HCT116 (cell line): ENCODE results near the gene SNTG2. TPM values are rescaled to one million over a fixed set of nuclear protein-coding genes. Genes with fewer than 3 reads are reported as not detected.

Experiments used
- ATAC-seq: fragments of 200-7000 bp; cut with Tn5 transposase; 2 replicates; pipeline ENCODE4 v1.9.1; 2020; ENCODE audit warnings: mild to moderate bottlenecking, moderate library complexity
- BruUV-seq: library from RNA; stranded (reverse); fragments of 400-500 nt; replicated peaks from 2 replicates; lab custom pipeline; 2021; lab: Mats Ljungman, UMichigan
- CTCF ChIA-PET: fragments of 300-600 bp; sonication (Branson Sonifier 250); formaldehyde crosslinking; loops from one replicate; lab custom pipeline; 2021; ENCODE audit warnings: antibody characterized with exemption; lab: Charles Lee
- POLR2A ChIA-PET: fragments of 300-600, 350-600 bp; sonication (Branson Sonifier 250); formaldehyde crosslinking; loops from one replicate; lab custom pipeline; 2021; ENCODE audit warnings: antibody characterized with exemption; lab: Charles Lee
- RAD21 ChIA-PET, 2 experiments: fragments of 300-600 bp; sonication (Branson Sonifier 250); formaldehyde crosslinking; loops; one replicate each; lab custom pipeline; 2023; ENCODE audit warnings: low total read pairs in 2 of 2; ENCODE audit not compliant: uncharacterized antibody in 2 of 2, unreplicated experiment in 2 of 2, low non-redundant PET in 1 of 2; lab: Charles Lee
- DNase-seq: peaks from one replicate; pipeline ENCODE4 v3.0.0-alpha.2; 2010; ENCODE audit warnings: low read depth, low spot score
- H2AFZ ChIP-seq: fragments of 200-600 bp; shearing (Covaris generic), sonication (generic); 2 replicates; pipeline ENCODE4 v1.6.1; 2017; ENCODE audit warnings: low read depth, mixed run types, mixed read lengths, antibody characterized with exemption, low read length; ENCODE audit not compliant: poor library complexity, severe bottlenecking
- H3K27ac ChIP-seq: 2 replicates; pipeline ENCODE4 v1.5.1; 2012; ENCODE audit warnings: low read depth, low read length
- H3K27me3 ChIP-seq: fragments of 200-600 bp; sonication (generic); 2 replicates; pipeline ENCODE4 v1.6.1; 2016; ENCODE audit warnings: mixed run types, low read length, mixed read lengths; ENCODE audit not compliant: insufficient read depth
- H3K36me3 ChIP-seq, 2 experiments: fragments of 200-500 bp in 1 of 2; fragments of 200-600 bp in 1 of 2; sonication (Bioruptor generic) in 1 of 2; sonication (generic) in 1 of 2; 2 replicates each; pipeline versions ENCODE4 v1.5.1 to v1.6.1; 2014 to 2016; ENCODE audit warnings: low read length in 2 of 2, inconsistent platforms in 1 of 2, mixed read lengths in 1 of 2, mixed run types in 1 of 2; ENCODE audit not compliant: insufficient read depth in 2 of 2, control insufficient read depth in 1 of 2
- H3K4me1 ChIP-seq, 2 experiments: fragments of 200-600 bp in 1 of 2; sonication (generic) in 1 of 2; 2 replicates each; pipeline versions ENCODE4 v1.5.1 to v1.6.1; 2012 to 2017; ENCODE audit warnings: low read length in 2 of 2, inconsistent platforms in 1 of 2, mild to moderate bottlenecking in 1 of 2, mixed read lengths in 1 of 2, mixed run types in 1 of 2, moderate library complexity in 1 of 2; ENCODE audit not compliant: insufficient read depth in 2 of 2, control insufficient read depth in 1 of 2
- H3K4me2 ChIP-seq: fragments of 200-600 bp; sonication (generic); 2 replicates; pipeline ENCODE4 v1.6.1; 2017; ENCODE audit warnings: mixed run types, low read length, mixed read lengths
- H3K4me3 ChIP-seq, 2 experiments: fragments of 200-600 bp in 1 of 2; sonication (generic) in 1 of 2; replicated peaks in 1 of 2; 2 replicates each; pipeline ENCODE4 v1.5.1; 2011 to 2016; ENCODE audit warnings: low read length in 2 of 2, control low read depth in 1 of 2, low read depth in 1 of 2, mild to moderate bottlenecking in 1 of 2, mixed read lengths in 1 of 2, mixed run types in 1 of 2
- H3K79me2 ChIP-seq: fragments of 200-600 bp; sonication (generic); 2 replicates; pipeline ENCODE4 v1.6.1; 2017; ENCODE audit warnings: mild to moderate bottlenecking, mixed run types, low read length, moderate library complexity, mixed read lengths; ENCODE audit not compliant: insufficient read depth
- H3K9ac ChIP-seq: fragments of 200-600 bp; sonication (generic); 2 replicates; pipeline ENCODE4 v1.6.1; 2016; ENCODE audit warnings: low read length, mixed read lengths
- H3K9me2 ChIP-seq: fragments of 200-600 bp; sonication (generic), shearing (Covaris generic); 2 replicates; pipeline ENCODE4 v1.6.1; 2017; ENCODE audit warnings: mixed run types, mild to moderate bottlenecking, moderate library complexity; ENCODE audit not compliant: insufficient read depth
- H3K9me3 ChIP-seq, 2 experiments: fragments of 200-500 bp in 1 of 2; fragments of 200-600 bp in 1 of 2; sonication (Bioruptor generic) in 1 of 2; sonication (generic) in 1 of 2; 2 replicates each; pipeline ENCODE4 v1.6.1; 2014 to 2017; ENCODE audit warnings: low read length in 2 of 2, mixed read lengths in 2 of 2, inconsistent platforms in 1 of 2, low read depth in 1 of 2, mild to moderate bottlenecking in 1 of 2, mixed run types in 1 of 2, moderate library complexity in 1 of 2; ENCODE audit not compliant: control insufficient read depth in 1 of 2, insufficient read depth in 1 of 2
- H4K20me1 ChIP-seq: fragments of 200-600 bp; sonication (generic), shearing (Covaris generic); 2 replicates; pipeline ENCODE4 v1.6.1; 2017; ENCODE audit warnings: mixed run types, mild to moderate bottlenecking, moderate library complexity; ENCODE audit not compliant: insufficient read depth
- ATF3 ChIP-seq: IDR thresholded peaks from 2 replicates; pipeline ENCODE4 v1.6.1; 2012
- CBX3 ChIP-seq: IDR thresholded peaks from 2 replicates; pipeline ENCODE4 v1.6.1; 2012; ENCODE audit warnings: low read depth
- CEBPB ChIP-seq: IDR thresholded peaks from 2 replicates; pipeline ENCODE4 v1.6.1; 2012; ENCODE audit warnings: low read depth
- CTCF ChIP-seq, 3 experiments: fragments of 200-600 bp in 1 of 3; sonication (generic) in 1 of 3; IDR thresholded peaks in 2 of 3; conservative IDR thresholded peaks in 1 of 3; 2 replicates each; pipeline ENCODE4 v1.5.1; 2012 to 2017; ENCODE audit warnings: low read depth in 2 of 3, low read length in 2 of 3, antibody characterized with exemption in 1 of 3, borderline replicate concordance in 1 of 3, control low read depth in 1 of 3, mild to moderate bottlenecking in 1 of 3, mixed read lengths in 1 of 3, mixed run types in 1 of 3, moderate library complexity in 1 of 3; ENCODE audit not compliant: insufficient read depth in 1 of 3
- EGR1 ChIP-seq: IDR thresholded peaks from 2 replicates; pipeline ENCODE4 v1.6.1; 2012; ENCODE audit warnings: low read depth
- EZH2 ChIP-seq: fragments of 200-600 bp; sonication (generic); IDR thresholded peaks from 2 replicates; pipeline ENCODE4 v1.6.1; 2017; ENCODE audit warnings: antibody characterized with exemption, mixed run types
- JUND ChIP-seq: IDR thresholded peaks from 2 replicates; pipeline ENCODE4 v1.6.1; 2012
- POLR2A ChIP-seq: IDR thresholded peaks from 2 replicates; pipeline ENCODE4 v1.7.0; 2011; ENCODE audit warnings: borderline replicate concordance; ENCODE audit not compliant: insufficient read depth, insufficient read length; ENCODE audit errors: extremely low read depth
- POLR2AphosphoS5 ChIP-seq: IDR thresholded peaks from 2 replicates; pipeline ENCODE4 v1.6.1; 2011; ENCODE audit warnings: mild to moderate bottlenecking, low read depth, low read length, moderate library complexity
- RAD21 ChIP-seq: IDR thresholded peaks from 2 replicates; pipeline ENCODE4 v1.6.1; 2012; ENCODE audit warnings: low read depth, mild to moderate bottlenecking
- SIN3A ChIP-seq: IDR thresholded peaks from 2 replicates; pipeline ENCODE4 v1.6.1; 2012; ENCODE audit warnings: low read depth
- SP1 ChIP-seq: IDR thresholded peaks from 2 replicates; pipeline ENCODE4 v1.6.1; 2012; ENCODE audit warnings: low read depth
- TCF7L2 ChIP-seq: IDR thresholded peaks from 2 replicates; pipeline ENCODE4 v1.7.0; 2011; ENCODE audit warnings: borderline replicate concordance, inconsistent platforms; ENCODE audit not compliant: insufficient read depth, insufficient read length; ENCODE audit errors: extremely low read depth
- YY1 ChIP-seq: IDR thresholded peaks from 2 replicates; pipeline ENCODE4 v1.6.1; 2011; ENCODE audit warnings: low read length, low read depth, moderate library complexity, mild to moderate bottlenecking; ENCODE audit not compliant: insufficient replicate concordance; ENCODE audit errors: extremely low read depth
- ZFX ChIP-seq: fragments of 450-650 bp; IDR thresholded peaks from 2 replicates; pipeline ENCODE4 v1.6.1; 2017
- ZNF274 ChIP-seq: fragments of 200-500 bp; sonication (Bioruptor generic); IDR thresholded peaks from 2 replicates; pipeline ENCODE4 v1.6.1; 2014; ENCODE audit warnings: mild to moderate bottlenecking, low read depth, low read length, inconsistent platforms
- intact Hi-C: fragments of 100-400 bp; cut with micrococcal nuclease; formaldehyde crosslinking; loops from 2 replicates; pipeline ENCODE4 v1.10.0; 2022
- total RNA-seq: library from RNA; stranded (reverse); gene quantifications from one replicate; pipeline ENCODE4 v1.2.1, GENCODE V29; 2021; ENCODE audit not compliant: unreplicated experiment
- TF ChIP-seq, protein P1 (sequence below): IDR thresholded peaks from 2 replicates; pipeline ENCODE4 v1.6.1; 2012; ENCODE audit warnings: low read depth
- TF ChIP-seq, protein P2 (sequence below): IDR thresholded peaks from 2 replicates; pipeline ENCODE4 v1.6.1; 2012
- TF ChIP-seq, protein P3 (sequence below): IDR thresholded peaks from 2 replicates; pipeline ENCODE4 v1.6.1; 2011; ENCODE audit warnings: mild to moderate bottlenecking, low read length, moderate library complexity; ENCODE audit not compliant: insufficient replicate concordance; ENCODE audit errors: extremely low read depth

SNTG2 gene
- total RNA-seq, 1 experiment from 2014 or later: not detected

- intact Hi-C loops: no loop called here
- no TSS peak for BruUV-seq
- TF ChIP-seq ATF3 (no peak), RAD21 (no peak), ZNF274 (no peak), POLR2A (no peak), ZFX (no peak), TCF7L2 (no peak), EZH2 (no peak), CBX3 (no peak), POLR2AphosphoS5 (no peak), SP1 (no peak), EGR1 (no peak), CEBPB (no peak), SIN3A (no peak), JUND (no peak), CTCF (IDR thresholded peaks at IDR 0.05 in 2 of 3, conservative IDR thresholded peaks at IDR 0.05 in 1 of 3; ENCODE audit: borderline replicate concordance in 1 of 3, insufficient read depth in 1 of 3, low read depth in 2 of 3, low read length in 2 of 3) (no peak), YY1 (no peak)
- TF ChIP-seq, protein P1, sequence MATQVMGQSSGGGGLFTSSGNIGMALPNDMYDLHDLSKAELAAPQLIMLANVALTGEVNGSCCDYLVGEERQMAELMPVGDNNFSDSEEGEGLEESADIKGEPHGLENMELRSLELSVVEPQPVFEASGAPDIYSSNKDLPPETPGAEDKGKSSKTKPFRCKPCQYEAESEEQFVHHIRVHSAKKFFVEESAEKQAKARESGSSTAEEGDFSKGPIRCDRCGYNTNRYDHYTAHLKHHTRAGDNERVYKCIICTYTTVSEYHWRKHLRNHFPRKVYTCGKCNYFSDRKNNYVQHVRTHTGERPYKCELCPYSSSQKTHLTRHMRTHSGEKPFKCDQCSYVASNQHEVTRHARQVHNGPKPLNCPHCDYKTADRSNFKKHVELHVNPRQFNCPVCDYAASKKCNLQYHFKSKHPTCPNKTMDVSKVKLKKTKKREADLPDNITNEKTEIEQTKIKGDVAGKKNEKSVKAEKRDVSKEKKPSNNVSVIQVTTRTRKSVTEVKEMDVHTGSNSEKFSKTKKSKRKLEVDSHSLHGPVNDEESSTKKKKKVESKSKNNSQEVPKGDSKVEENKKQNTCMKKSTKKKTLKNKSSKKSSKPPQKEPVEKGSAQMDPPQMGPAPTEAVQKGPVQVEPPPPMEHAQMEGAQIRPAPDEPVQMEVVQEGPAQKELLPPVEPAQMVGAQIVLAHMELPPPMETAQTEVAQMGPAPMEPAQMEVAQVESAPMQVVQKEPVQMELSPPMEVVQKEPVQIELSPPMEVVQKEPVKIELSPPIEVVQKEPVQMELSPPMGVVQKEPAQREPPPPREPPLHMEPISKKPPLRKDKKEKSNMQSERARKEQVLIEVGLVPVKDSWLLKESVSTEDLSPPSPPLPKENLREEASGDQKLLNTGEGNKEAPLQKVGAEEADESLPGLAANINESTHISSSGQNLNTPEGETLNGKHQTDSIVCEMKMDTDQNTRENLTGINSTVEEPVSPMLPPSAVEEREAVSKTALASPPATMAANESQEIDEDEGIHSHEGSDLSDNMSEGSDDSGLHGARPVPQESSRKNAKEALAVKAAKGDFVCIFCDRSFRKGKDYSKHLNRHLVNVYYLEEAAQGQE: no peak
- TF ChIP-seq, protein P2, sequence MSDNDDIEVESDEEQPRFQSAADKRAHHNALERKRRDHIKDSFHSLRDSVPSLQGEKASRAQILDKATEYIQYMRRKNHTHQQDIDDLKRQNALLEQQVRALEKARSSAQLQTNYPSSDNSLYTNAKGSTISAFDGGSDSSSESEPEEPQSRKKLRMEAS: no peak
- TF ChIP-seq, protein P3, sequence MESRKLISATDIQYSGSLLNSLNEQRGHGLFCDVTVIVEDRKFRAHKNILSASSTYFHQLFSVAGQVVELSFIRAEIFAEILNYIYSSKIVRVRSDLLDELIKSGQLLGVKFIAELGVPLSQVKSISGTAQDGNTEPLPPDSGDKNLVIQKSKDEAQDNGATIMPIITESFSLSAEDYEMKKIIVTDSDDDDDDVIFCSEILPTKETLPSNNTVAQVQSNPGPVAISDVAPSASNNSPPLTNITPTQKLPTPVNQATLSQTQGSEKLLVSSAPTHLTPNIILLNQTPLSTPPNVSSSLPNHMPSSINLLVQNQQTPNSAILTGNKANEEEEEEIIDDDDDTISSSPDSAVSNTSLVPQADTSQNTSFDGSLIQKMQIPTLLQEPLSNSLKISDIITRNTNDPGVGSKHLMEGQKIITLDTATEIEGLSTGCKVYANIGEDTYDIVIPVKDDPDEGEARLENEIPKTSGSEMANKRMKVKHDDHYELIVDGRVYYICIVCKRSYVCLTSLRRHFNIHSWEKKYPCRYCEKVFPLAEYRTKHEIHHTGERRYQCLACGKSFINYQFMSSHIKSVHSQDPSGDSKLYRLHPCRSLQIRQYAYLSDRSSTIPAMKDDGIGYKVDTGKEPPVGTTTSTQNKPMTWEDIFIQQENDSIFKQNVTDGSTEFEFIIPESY: no peak
- RAD21 ChIA-PET: no interaction called here
- Histone ChIP-seq H3K4me3 (no peak overlapping the region), H4K20me1 (no peaks in the 10 kb centered on the region), H2AFZ (no peak overlapping the region), H3K4me1 (no peaks in the 10 kb centered on the region), H3K9ac (no peak overlapping the region), H3K79me2 (no peaks in the 10 kb centered on the region), H3K27me3 (peaks cover 7% of the 10 kb centered on the region; the same call in 1 of the 2 replicates), H3K9me2 (no peaks in the 10 kb centered on the region), H3K36me3 (no peaks in the 10 kb centered on the region), H3K9me3 (peaks cover 0 to 6% of the 10 kb centered on the region in 2 experiments; a peak in 1 of 4 replicates), H3K27ac (no peak overlapping the region), H3K4me2 (no peak overlapping the region)
- CTCF ChIA-PET: no interaction called here
- POLR2A ChIA-PET: no interaction called here
- DNase-seq (no peak), ATAC-seq (no peak)
Observed at GRCh38 chr2:1115843-1116539, 165.3 kb downstream of the SNTG2 start.
